ENCODE measurements around the gene GNPTG.

The GNPTG gene

DNA sequence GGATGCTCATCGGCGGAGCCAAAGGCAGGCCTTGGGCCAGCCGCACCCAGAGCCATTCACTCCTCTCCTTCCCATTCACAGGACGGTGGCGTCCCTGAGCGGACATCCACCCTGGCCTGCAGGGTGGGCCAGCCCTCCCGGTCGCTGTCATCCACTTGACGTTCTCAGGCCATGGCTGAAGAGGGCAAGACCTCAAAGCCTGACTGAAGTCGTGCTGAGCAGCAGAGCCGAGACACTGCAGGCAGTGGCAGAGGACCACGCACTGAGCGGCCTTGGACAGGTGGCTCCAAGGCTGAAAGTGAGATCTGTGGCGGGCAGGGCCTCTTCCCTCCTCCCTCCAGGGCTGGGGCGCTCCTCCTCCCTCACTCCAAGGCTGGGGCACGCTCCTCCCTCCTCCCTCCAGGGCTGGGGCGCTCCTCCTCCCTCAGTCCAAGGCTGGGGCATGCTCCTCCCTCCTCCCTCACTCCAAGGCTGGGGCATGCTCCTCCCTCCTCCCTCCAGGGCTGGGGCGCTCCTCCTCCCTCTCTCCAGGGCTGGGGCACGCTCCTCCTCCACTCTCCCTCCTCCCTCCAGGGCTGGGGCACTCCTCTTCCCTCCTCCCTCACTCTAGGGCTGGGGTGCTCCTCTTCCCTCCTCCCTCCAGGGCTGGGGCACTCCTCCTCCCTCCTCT is 24.1 kb downstream of the GNPTG start:
- no peak for DNase-seq

DNA sequence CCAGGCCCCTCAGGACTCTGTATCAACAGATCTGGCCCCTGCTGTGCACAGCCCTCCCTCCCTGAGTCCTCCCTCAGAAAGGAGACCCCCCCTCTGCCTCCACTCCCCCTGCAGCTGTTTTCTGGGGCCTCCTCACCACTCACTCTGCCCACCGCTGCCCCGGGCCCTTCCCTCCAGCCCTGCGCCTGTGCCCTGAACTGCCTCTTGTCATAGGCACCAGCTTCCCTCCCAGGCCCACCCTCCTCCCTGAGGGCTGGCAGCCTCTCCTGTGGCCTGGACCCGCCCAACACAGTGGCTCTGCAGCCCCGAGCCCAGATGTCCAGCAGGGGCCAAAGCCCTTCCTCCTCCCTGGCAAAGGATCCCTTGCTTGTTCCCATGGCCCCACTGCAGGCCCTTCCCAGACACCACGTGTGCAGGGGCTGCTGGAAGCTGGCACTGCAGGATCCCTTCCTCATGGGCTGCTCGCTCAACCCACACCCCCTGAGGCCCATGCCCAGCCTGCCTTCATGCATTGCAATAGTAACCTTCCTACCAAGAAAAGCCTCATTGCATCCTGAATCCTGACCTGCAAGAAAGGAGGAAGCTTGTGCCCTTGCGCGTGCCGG is 25.8 kb downstream of the GNPTG start:
- no peak for DNase-seq

DNA sequence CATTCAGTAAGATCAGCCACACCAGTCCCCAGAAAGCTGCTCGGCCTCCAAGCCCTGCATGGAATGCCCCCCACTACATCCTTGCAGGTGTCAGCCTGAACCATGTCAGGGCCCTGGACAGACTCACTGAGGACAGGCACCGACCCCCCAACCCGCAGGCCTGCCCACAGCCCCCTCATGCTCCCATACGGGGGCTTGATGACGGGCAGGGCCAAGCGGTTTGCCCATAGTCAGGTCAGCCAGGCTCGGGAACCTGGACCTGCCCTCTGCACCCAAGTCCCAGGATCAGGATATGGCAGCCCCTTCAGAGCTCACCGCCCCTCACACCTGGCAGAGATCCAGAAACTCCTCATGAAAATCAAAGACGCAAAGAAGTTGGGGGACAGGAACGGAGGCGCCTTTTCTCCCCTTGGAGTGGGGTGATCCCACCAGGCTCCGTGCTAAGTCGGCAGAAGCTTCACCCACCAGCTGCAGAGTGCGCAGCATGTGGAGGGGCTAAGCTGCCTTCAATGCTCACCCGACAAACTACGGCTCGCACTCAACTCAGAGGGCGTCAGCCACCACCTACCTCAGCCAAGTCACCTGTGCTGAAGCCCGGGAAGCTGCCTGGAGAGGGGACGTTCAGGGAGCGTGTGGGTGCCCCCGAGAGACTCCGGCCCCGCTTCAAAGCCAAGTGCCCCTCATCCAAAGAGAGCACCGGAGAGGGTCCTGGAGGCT is 26.5 kb downstream of the GNPTG start:
- DNase-seq, result no peak

DNA sequence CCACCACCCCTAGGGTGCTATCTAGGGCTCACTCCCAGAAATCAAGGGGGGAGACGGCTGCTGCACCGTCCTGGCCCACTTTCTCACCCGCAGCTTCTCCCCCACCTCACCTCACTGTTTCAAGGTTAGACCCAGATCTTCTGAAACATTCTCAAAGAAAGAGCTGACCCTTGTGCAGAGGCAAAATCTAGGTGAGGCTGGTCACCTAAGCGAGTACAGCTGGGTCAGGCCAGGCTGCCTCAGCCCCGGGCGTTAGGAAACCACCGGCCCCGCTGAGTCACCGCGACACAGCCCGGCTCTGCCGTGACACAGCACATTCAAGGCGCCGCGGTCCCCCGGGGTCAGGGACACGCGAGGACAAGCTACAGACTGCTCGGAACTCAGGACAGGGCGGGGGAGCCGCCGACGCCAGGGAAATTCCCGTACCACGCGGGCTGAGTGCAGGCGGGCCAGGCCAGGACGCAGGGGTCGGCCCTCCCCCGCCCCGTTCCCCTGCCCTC is 27.1 kb downstream of the GNPTG start:
- peak in 1 of 2 experiments; percentile 39 for DNase-seq

DNA sequence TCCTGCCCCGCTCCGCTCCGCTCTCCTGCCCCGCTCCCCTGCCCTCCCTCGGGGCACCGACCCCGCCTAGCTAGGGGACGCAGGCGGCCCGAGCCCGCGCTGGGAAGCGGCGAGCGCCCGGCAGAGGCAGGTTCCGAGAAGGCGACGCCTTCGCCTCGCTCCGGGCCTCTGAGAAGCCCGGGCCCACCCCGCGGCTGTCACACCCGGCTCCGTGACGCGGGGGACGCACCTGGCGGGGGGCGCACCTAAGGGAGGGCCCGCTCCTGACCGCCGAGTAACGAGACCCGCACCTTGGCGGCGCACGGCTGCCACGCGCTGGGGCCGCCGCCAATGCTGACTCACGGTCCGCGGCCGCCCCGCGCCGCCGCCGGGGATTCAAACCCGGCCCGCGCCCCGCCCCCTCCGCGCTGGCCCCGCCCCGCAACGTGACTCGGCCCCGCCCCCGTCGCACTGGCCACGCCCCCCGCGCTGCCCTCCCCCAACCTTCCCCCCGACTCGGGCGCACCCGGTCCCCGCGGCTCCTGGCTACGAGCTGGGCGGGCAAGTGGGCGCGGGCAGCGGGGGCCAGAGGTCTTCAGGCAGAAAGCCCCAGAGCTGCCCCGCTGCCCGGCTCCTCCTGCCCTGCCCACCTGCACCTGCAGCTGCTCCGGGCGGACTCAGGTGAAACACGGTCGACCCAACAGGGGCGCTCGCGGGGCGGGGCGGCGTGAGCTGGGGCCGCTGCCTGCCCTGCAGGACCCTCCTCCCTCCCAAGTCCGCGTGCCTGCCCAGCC is 27.8 kb downstream of the GNPTG start:
- DNase-seq, result peak; percentile 40 to 74

DNA sequence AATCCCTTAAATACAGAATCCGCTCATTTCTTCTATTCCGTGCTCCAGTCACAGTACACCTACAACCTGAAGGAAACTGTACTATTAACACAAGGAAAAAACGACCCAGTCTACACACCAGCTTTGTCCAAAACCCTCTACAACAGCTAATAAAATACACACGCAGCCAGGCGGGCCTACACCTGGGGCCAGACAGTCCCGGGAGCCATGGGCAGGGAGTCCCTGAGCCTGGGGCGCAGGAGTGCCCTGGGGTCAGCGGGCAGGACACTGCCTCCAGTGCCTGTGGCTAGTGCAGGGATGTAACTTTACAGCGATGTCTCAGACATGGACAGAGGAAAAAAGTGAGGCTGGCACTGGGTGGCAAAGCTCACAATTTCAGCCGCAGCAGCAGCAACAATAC is 28.5 kb downstream of the GNPTG start:
- no peak for DNase-seq

DNA sequence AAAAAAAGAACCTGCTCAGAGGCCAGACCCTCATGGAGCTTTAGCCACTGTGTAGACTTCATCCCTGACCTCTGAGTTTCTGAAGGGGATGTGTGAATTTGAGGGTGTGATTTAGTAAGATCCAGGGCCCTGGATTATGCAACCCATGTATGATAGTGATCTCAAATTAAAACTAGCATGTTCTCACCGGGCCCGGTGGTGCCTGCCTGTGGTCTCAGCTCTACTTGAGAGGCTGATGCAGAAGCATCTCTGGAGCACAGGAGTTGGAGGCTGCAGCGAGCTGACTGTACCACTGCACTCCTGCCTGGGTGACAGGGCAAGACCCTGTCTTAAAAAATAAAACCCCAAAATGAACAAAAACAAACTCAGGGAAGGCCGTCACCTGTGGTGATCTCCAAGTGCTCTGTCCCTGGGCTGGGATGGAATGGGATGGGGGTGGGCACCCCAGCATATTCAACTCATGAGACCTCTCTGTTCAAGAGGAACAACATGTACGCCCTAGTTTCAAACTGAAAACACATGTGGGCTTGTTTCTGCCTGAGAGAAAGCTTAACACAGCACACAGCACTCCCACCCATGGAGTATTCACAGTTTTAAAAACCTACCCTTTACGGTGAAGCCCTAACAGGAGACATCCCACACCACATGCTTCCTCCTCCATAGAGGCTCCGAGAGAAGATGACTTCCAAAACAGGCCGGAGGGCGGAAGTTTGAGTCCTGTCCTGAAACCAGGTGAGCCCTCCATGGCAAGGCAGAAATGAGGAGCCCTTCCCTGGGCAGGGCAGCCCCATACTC is 30.1 kb downstream of the GNPTG start:
- DNase-seq, result no peak

DNA sequence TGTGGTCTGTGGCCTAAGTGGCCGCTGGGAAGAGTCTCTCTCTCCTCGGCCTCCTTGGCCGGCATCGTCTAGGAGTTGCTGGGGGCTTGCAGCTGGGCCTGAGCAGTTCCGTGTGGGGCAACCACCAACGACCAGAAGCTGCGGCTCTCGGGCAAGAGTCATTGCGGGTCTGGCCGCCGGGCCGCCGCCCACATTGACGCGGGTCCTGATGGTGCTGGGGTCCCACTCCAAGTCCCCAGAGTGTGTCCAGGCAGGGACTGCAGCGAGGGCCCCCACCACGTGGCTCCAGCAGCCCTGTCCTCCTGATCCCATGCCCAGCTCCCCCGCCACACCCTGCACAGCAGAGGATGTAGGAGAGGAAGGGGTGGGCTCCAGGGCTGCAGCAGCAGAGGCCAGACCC is 31.8 kb downstream of the GNPTG start:
- no peak for DNase-seq

DNA sequence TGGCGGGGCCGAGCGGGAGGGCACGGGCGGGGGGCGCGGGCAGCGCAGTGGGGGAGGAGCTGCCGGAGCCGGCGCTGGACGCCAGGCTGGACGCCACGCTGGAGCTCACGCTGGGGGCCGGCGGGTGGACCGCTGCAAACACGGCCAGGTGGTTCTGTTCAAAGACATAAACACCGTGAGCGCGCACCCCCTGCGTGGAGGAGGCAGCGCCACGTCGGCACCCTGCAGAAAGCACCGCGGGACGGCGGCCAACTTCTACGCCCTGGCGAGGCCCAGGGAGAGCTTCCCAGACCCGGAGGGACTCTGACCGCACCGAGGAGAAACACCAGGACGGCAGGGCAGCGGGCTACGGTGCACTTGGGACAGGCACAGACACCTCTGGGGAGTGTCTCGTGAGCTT is 33.5 kb downstream of the GNPTG start:
- no peak for DNase-seq

DNA sequence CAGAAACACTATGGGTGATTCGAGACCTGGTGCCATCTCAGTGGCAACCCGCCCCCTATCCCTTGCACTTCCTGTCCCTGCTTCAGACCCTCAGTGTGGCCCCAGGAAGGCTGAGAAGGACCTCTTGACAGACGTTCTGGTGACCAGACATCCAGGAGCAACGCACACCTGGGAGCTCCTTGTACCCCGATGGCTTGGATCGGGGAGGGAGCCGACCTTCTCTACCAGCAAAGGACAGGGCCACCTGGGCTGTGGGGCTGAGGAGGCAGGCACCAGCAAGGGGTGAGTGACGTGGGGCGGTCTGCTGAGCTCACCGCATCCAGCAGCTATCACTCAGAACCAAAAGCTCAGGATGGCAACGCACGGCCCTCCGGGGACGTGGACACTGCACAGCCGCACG is 35.6 kb downstream of the GNPTG start:
- no peak for DNase-seq

DNA sequence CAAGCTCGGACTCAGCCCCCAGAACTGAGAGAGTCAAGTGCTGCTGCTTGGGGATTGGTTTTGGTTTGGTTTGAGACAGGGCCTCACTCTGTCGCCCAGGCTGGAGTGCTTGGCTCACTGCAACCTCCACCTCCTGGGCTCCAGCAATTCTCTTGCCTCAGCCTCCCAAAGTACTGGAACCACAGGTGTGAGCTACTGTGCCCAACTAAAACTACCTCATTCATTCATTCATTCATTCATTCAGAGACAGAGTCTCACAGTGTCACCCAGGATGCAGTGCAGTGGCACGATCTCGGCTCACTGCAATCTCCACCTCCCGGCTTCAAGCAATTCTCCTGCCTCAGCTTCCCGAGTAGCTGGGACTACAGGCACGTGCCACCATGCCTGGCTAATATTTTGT is 38.0 kb downstream of the GNPTG start:
- DNase-seq, result no peak

DNA sequence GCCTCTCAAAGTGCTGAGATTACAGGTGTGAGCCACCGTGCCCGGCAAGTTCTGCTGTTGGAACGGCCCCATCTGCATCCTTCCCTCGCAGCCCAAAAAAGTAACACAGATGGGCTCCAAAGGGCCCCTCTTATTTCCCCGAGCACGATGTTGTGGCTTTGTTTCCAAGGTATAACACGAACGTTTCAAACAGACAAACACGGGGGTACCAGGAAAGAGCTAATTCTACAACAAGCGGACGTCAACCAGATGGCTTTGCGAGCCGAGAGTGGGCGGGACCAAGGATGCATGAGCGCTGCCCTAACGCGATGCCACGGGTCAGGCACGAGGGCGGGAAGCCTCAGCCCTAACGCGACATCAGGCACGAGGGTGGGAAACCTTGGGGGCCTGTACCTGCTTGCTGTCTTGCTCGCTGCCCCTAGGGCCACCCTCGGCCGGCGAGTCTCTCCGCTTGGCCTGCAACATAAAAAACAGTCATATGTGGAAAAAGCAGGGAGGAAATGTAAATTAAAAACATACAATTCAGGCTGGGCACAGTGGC is 38.6 kb downstream of the GNPTG start:
- DNase-seq, result no peak

DNA sequence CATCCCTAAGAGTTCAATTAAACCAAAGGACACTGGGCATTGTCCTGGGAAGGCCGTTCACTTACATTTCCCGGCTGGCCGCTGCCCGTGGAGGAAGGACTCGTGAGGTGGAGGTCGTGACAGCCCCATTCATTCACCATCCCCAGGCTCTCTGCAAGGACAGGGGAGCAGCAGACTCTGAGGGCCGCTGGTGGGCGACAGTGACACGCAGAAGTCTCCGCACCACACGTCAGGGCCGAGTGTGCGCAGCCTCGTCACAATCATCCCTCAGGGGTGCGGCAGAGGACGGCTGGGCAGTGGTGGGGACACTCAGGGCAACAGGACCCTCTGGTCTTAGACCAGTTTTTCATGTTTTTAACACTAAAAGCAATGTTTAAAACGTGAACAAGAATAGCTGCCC is 41.1 kb downstream of the GNPTG start:
- no peak for DNase-seq

DNA sequence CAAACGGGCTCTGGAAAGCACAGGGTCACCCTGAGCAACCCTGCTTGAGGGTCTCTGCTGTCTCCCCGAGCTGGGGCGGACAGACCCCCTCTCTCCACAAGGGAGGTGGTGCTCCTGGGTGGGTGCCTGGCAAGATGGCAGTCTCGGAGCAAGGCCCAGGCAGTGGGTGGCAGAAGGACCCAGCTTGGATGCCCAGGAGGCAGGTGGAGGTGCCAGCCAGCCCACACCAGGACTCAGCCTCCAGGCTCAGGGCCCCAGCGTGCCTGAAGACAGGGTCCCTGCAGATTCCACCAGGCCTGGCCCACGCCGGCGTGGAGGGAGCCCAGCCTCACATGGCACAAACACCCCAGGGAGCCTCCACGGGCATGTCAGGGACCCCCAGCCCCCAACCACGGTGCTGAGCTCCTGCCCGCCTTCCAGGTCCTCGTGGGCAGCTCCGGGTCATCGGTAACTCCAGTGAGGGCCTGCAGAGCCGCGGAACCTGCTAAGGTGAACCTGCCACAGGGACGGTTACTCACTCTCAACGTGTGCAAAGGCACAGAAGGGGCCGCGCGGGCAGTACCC is 42.0 kb downstream of the GNPTG start:
- no peak for DNase-seq

DNA sequence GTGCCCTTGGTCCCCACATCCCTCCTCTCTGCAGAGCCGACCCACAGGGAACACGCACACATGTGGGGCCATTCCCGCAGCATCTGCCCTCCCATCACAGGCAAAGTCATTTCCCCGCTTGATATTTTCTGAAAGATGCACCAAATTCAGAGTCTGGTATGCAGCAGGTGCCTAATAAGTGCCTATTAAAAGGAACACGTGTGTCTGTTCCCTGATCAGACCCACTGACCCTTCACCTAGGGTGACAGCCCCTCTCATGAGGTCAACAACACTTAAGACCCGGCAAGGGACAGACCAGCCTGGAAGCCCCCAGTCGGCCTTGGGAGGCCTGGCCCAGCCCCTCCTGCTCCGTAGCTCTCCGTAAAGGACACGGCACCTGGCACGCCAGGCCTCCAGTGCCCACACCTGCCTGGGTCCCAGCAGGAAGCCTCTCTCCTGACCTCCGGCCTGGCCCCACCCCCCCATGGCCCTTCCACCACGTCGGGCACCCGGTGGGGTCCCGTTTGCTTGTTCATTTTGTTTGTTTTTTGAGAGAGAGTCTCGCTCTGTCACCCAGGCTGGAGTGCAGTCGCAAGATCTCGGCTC is 42.7 kb downstream of the GNPTG start:
- DNase-seq, result no peak

DNA sequence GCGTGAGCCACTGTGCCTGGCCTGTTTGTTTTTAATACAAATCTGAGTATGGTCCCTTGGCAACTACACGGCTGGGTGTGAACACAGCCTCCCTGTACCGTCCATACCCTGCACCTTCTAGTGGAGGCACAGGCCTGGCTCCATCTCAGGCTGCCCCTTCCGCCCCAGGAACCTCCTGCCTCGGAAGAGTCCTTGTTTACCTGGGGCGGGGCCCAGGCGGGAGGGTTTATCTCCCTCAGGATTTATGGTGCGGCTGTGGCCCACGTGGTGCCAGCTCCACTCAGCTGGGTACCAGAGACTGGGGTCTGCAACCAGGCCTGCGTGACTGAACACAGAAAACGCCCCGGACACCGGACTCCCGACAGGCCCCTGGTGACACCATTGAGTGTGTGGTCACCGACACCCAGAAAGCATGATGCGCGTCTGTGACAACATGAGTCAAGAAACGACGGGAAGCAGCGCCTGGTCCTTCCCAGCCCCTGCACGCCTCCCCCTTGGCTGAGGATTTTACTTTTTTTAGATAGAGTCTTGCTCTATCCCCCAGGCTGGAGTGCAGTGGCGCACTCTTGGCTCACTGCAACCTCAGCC is 43.8 kb downstream of the GNPTG start:
- no peak for DNase-seq

DNA sequence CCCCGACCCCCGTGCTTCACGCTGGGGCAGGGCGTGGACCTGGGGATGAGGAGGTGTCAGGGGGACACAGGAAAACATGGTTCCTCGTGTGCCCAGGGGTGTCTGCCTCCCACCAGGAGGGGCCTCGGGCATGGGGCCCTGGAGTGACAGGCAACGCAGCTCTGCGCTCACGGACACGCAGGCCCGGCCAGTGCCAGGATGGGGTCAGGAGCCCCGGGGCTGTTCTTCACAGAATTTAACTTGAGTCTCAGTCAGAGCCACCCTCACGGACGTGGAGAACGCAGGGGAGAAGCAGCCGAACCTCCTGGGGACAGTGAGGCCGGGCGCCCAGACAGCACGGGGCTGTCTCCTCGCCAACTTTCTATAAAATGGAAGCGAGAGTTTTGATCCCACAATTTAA is 46.0 kb downstream of the GNPTG start:
- DNase-seq, result no peak

DNA sequence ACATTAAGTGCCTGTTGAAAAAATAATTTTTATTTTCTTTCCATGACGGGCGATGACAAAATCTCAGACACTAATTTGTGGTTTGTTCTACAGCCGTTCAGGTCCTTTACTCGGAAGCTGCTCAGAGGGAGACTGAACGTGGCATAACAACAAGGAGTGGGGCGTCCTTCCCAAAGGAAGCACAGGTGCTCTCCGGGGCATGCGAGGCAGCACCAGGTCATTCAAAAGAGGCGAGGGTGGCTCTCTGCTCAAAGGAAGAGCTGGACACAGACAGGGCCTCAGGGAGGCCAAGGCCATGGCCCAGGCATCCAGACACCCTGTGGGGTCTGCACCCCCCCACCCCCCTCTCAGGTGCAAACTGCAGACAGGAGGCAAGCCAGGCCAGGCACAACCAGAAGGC is 46.6 kb downstream of the GNPTG start:
- DNase-seq, result no peak

DNA sequence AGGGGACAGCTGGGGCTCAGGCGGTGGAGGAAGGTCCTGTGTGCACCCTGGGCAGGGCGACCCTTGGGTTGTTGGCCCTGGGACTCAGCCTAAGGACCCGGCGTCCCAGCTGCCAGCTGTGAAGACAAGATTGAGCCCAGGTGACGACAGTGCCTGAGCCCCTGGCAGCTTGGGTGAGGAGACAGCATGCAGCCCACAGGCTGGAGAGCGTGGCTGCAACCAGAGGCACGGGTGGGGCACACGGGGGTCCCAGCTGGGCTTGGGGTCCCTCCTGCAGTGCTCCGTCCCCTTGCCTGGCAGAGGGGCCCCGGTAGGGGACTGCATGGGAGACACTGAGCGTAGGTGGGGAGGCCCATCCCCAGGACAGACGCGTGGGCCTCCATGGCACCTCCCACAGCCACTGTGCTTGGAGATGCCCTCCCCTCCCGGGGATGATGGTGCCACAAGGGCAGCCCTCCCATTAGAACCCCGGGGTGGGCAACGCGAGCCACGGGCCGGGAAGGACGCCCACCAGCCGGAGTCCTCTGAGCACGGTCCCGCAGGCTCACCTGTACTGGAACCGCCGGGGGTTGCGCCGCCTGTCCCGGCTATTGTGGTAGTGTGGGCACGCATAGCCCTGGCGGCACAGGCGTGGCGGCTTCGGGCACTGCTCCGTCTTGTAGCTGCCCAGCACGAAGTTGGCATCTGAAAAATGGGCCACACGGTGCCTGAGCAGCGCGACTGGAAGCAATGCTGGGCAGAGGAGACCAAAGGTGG is 47.3 kb downstream of the GNPTG start:
- no peak for DNase-seq

DNA sequence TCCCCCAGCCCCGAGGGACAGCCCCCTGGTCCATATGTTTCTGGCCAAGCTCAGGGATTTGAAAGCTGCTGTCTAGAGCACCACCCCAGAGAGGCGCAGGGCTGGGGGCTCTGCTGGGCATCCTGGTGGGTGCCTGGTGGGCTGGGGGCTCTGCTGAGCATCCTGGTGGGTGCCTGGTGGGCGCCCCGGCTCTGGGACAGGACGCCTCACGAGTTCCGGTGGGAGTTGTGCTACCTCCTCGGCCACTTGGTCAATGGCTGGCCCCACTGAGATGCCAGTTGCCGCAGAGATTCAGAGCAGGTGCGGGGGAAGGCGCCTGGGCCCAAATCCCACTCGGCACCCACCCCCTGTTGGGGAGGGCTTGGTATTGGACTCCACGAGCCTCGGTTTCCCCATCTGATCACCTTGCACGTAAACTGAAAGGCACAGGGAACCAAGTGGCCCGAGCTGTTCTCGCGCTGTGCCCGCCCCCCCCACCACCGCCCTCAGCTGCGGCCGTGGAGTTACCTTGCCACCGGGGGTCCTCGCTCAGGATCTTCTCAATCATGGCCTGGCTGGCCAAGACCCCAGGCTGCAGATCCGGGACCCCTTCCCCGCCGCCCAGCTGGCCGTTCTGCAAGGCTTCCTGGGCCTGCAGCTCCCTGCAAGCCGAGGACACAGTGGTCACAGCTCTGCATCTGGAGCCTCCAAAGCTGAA is 49.5 kb downstream of the GNPTG start:
- no peak for DNase-seq
